GM12878 (cell line): ENCODE data around the gene IFNA14. TPM values are rescaled to one million over a fixed set of nuclear protein-coding genes. Genes with fewer than 3 reads are reported as not detected.

Experiments used
- ATAC-seq: fragments of 200-7000 bp; cut with Tn5 transposase; 3 replicates; pipeline ENCODE4 v1.9.1; 2020; ENCODE audit warnings: mild to moderate bottlenecking, moderate library complexity
- BruUV-seq: library from RNA; stranded (reverse); fragments of 400-500 nt; replicated peaks from 2 replicates; lab custom pipeline; 2021; lab: Mats Ljungman, UMichigan
- CTCF ChIA-PET: fragments of 300-600 bp; sonication (Branson Sonifier 250); formaldehyde crosslinking; extraction: SDS; loops from one replicate; lab custom pipeline; 2021; ENCODE audit warnings: inconsistent platforms; lab: Yijun Ruan, JAX
- POLR2A ChIA-PET: fragments of 350-600 bp; formaldehyde crosslinking; extraction: SDS; loops from one replicate; lab custom pipeline; 2021; ENCODE audit warnings: inconsistent platforms; lab: Charles Lee
- RAD21 ChIA-PET: fragments of 300-600 bp; sonication (Branson Sonifier 250); formaldehyde crosslinking; loops from one replicate; lab custom pipeline; 2023; ENCODE audit warnings: antibody characterized with exemption; ENCODE audit not compliant: unreplicated experiment; lab: Charles Lee
- SMC1A ChIA-PET: fragments of 300-600 bp; sonication (Branson Sonifier 250); formaldehyde crosslinking; loops from one replicate; lab custom pipeline; 2023; ENCODE audit not compliant: unreplicated experiment, uncharacterized antibody; lab: Charles Lee
- DNase-seq: peaks from one replicate; pipeline ENCODE4 v3.0.0-alpha.2; 2011; ENCODE audit warnings: low read depth, low spot score
- FAIRE-seq: peaks from 3 replicates; lab custom pipeline; 2011; peaks lifted over from hg19 to GRCh38; lab: Jason Lieb, UNC
- H2AFZ ChIP-seq: 2 replicates; pipeline ENCODE4 v1.6.0; 2011; ENCODE audit warnings: low read depth, low read length, control low read depth; ENCODE audit not compliant: control insufficient read depth
- H3K27ac ChIP-seq: 2 replicates; pipeline ENCODE4 v1.5.1; 2011; ENCODE audit warnings: control low read depth; ENCODE audit not compliant: control insufficient read depth, insufficient read depth
- H3K27me3 ChIP-seq, 2 experiments: replicated peaks in 1 of 2; 2 replicates each; pipeline versions ENCODE4 v1.6.0 to v1.6.1; 2011; ENCODE audit warnings: low read length in 1 of 2; ENCODE audit not compliant: control insufficient read depth in 2 of 2, insufficient read depth in 2 of 2
- H3K36me3 ChIP-seq, 2 experiments: 2 replicates each; pipeline ENCODE4 v1.5.1; 2011; ENCODE audit warnings: low read length in 1 of 2; ENCODE audit not compliant: control insufficient read depth in 2 of 2, insufficient read depth in 2 of 2
- H3K4me1 ChIP-seq: 2 replicates; pipeline ENCODE4 v1.6.1; 2011; ENCODE audit warnings: mild to moderate bottlenecking, low read length, moderate library complexity, mixed read lengths; ENCODE audit not compliant: control insufficient read depth, insufficient read depth
- H3K4me2 ChIP-seq: 2 replicates; pipeline ENCODE4 v1.6.0; 2011; ENCODE audit warnings: control low read depth; ENCODE audit not compliant: control insufficient read depth, insufficient read depth
- H3K4me3 ChIP-seq: fragments of 200-600 bp; sonication (generic); 2 replicates; pipeline ENCODE4 v1.5.1; 2016
- H3K79me2 ChIP-seq: 2 replicates; pipeline ENCODE4 v1.6.0; 2011; ENCODE audit warnings: low read length; ENCODE audit not compliant: control insufficient read depth, insufficient read depth
- H3K9ac ChIP-seq: 2 replicates; pipeline ENCODE4 v1.8.0; 2011; ENCODE audit warnings: low read length, control low read depth, mixed read lengths; ENCODE audit not compliant: control insufficient read depth, insufficient read depth
- H3K9me3 ChIP-seq: replicated peaks from 3 replicates; pipeline ENCODE4 v1.5.1; 2011; ENCODE audit warnings: mild to moderate bottlenecking, low read length; ENCODE audit not compliant: control insufficient read depth, insufficient read depth
- H4K20me1 ChIP-seq: 2 replicates; pipeline ENCODE4 v1.6.0; 2011; ENCODE audit not compliant: control insufficient read depth, insufficient read depth
- ASH2L ChIP-seq: fragments of 300-600, 200-600 bp; sonication (generic); IDR thresholded peaks from 2 replicates; pipeline ENCODE4 v1.6.1; 2017; ENCODE audit warnings: low read depth, mild to moderate bottlenecking, borderline replicate concordance
- ATF2 ChIP-seq: IDR thresholded peaks from 2 replicates; pipeline ENCODE4 v1.6.1; 2012; ENCODE audit warnings: low read length, inconsistent platforms
- BACH1 ChIP-seq: fragments of 450-650 bp; IDR thresholded peaks from 2 replicates; pipeline ENCODE4 v1.6.1; 2017; ENCODE audit warnings: mild to moderate bottlenecking, borderline replicate concordance
- EED ChIP-seq: sonication (generic); IDR thresholded peaks from 2 replicates; pipeline ENCODE4 v1.6.1; 2016; ENCODE audit warnings: antibody characterized with exemption, low read depth
- EGR1 ChIP-seq, 2 experiments: IDR thresholded peaks; 1 replicate in 1 of 2; 2 replicates in 1 of 2; pipeline ENCODE4 v1.6.1; 2011 to 2012; ENCODE audit warnings: low read depth in 2 of 2, low read length in 2 of 2, borderline replicate concordance in 1 of 2, mild to moderate bottlenecking in 1 of 2, moderate library complexity in 1 of 2
- FOXM1 ChIP-seq: IDR thresholded peaks from 2 replicates; pipeline ENCODE4 v1.6.1; 2012; ENCODE audit warnings: low read depth, mild to moderate bottlenecking, inconsistent platforms, low read length, moderate library complexity
- KDM1A ChIP-seq: fragments of 200-600 bp; sonication (generic); IDR thresholded peaks from 2 replicates; pipeline ENCODE4 v1.6.1; 2016; ENCODE audit warnings: borderline replicate concordance
- MEF2B ChIP-seq: fragments of 450-650 bp; IDR thresholded peaks from 2 replicates; pipeline ENCODE4 v1.6.1; 2018; ENCODE audit warnings: mild to moderate bottlenecking, moderate library complexity; ENCODE audit not compliant: partially characterized antibody, poor library complexity, severe bottlenecking
- MTA3 ChIP-seq: IDR thresholded peaks from 2 replicates; pipeline ENCODE4 v1.6.1; 2012; ENCODE audit warnings: low read length, inconsistent platforms, borderline replicate concordance
- MXI1 ChIP-seq: fragments of 150-350 bp; IDR thresholded peaks from 2 replicates; pipeline ENCODE4 v1.6.1; 2011; ENCODE audit warnings: low read depth, mild to moderate bottlenecking, inconsistent platforms, low read length, improper control_type of control experiment
- MYC ChIP-seq: IDR thresholded peaks from 2 replicates; pipeline ENCODE4 v1.6.1; 2011; ENCODE audit warnings: mild to moderate bottlenecking, low read length, moderate library complexity, inconsistent platforms; ENCODE audit not compliant: insufficient read depth, insufficient replicate concordance, insufficient read length, severe bottlenecking
- POLR2A ChIP-seq: IDR thresholded peaks from 2 replicates; pipeline ENCODE4 v1.6.1; 2011; ENCODE audit warnings: low read depth, mild to moderate bottlenecking, low read length
- REST ChIP-seq: IDR thresholded peaks from 2 replicates; pipeline ENCODE4 v1.6.1; 2012; ENCODE audit warnings: mild to moderate bottlenecking, low read depth, low read length
- RUNX3 ChIP-seq: IDR thresholded peaks from 2 replicates; pipeline ENCODE4 v1.6.1; 2012; ENCODE audit warnings: low read length, inconsistent platforms
- SMC3 ChIP-seq: IDR thresholded peaks from 2 replicates; pipeline ENCODE4 v1.6.1; 2011; ENCODE audit warnings: low read length, improper control_type of control experiment, borderline replicate concordance
- SP1 ChIP-seq: IDR thresholded peaks from one replicate; pipeline ENCODE4 v1.6.1; 2011; ENCODE audit warnings: low read depth, low read length
- SPI1 ChIP-seq: IDR thresholded peaks from 2 replicates; pipeline ENCODE4 v1.6.1; 2011; ENCODE audit warnings: low read depth, mild to moderate bottlenecking, low read length, moderate library complexity, borderline replicate concordance; ENCODE audit not compliant: insufficient read depth
- STAT3 ChIP-seq: IDR thresholded peaks from 2 replicates; pipeline ENCODE4 v1.6.1; 2011; ENCODE audit warnings: low read depth, low read length, improper control_type of control experiment
- WGBS: methylation state at CpG from one replicate; pipeline ENCODE4 v1.1.6; 2016; ENCODE audit warnings: low lambda C conversion rate; ENCODE audit not compliant: insufficient replicate concordance, insufficient coverage; ENCODE audit errors: missing lambda C conversion rate; 5-methylcytosine and 5-hydroxymethylcytosine counted together
- in situ Hi-C: fragments of 300-500 bp; cut with MboI; formaldehyde crosslinking; loops from 9 replicates; pipeline ENCODE4 v1.14.3; 2018; ENCODE audit warnings: mixed read lengths
- intact Hi-C: fragments of 100-400 bp; cut with micrococcal nuclease; formaldehyde crosslinking; loops from one replicate; pipeline ENCODE4 v1.14.2; 2022; ENCODE audit not compliant: unreplicated experiment
- polyA plus RNA-seq, 11 experiments: library from polyadenylated mRNA; depleted of rRNA in 4 of 11; unstranded in 6 of 11; stranded (reverse) in 5 of 11; fragments of >200 nt; fragmentation: Nextera tagmentation in 4 of 11; fragmentation: Illumina TruSeq in 1 of 11; extraction: Ambion mirVana in 4 of 11; extraction: Trizol in 1 of 11; gene quantifications; 1 replicate in 1 of 11; 2 replicates in 10 of 11; pipeline versions ENCODE4 v1.2.1 to v1.2.3, GENCODE V29; 2011 to 2016; ENCODE audit warnings: inconsistent platforms in 2 of 11, missing spikeins in 2 of 11, low read depth in 1 of 11
- total RNA-seq, 4 experiments: library from RNA; depleted of rRNA in 3 of 4; stranded (reverse); fragments of >200 nt in 3 of 4; fragmentation: Illumina TruSeq in 1 of 4; extraction: Trizol in 1 of 4; gene quantifications; 2 replicates each; pipeline versions ENCODE4 v1.2.1 to v1.2.3, GENCODE V29; 2013 to 2021

Gene IFNA14
- total and polyA plus RNA-seq, 10 of the 15 experiments (the other 5 are each of a cell fraction or from before 2014, with no cell fraction given): not detected

- peak; percentile 82 for FAIRE-seq
- Histone ChIP-seq H3K27ac (no peak overlapping the region), H3K9ac (no peak overlapping the region), H3K79me2 (no peaks in the 10 kb centered on the region), H3K4me2 (no peak overlapping the region), H3K9me3 (no peaks in the 10 kb centered on the region), H4K20me1 (no peaks in the 10 kb centered on the region; the same call in 1 of the 2 replicates), H3K36me3 (no peaks in the 10 kb centered on the region), H3K4me3 (no peak overlapping the region), H3K27me3 (no peaks in the 10 kb centered on the region; a peak in 3 of 4 replicates), H2AFZ (no peak overlapping the region), H3K4me1 (no peaks in the 10 kb centered on the region)
- in situ Hi-C loops: no loop called here
- BruUV-seq: no TSS peak
- intact Hi-C loops: loop anchor here (5.0 kb wide), 2 partner anchors 64 to 204 kb away; no protein-coding TSS in a partner anchor
- RAD21 ChIA-PET: interaction anchor here (0.7 to 3.6 kb wide), 15 partner anchors 14 to 202 kb away, joined by 3 to 20 read pairs (median 5); no protein-coding TSS in a partner anchor
- CTCF ChIA-PET: interaction anchor here (0.7 to 3.7 kb wide), 40 partner anchors 10 to 536 kb away, joined by 3 to 25 read pairs (median 5); partner anchors contain the start of genes IFNA14 and KLHL9
- SMC1A ChIA-PET: interaction anchor here (0.7 to 5.5 kb wide), 21 partner anchors 10 to 542 kb away, joined by 3 to 30 read pairs (median 4); no protein-coding TSS in a partner anchor
- 0% methylated on average over 3 of the region's 3 CpGs for WGBS
- DNase-seq: no peak
- peak; percentile 91 for ATAC-seq
- POLR2A ChIA-PET: interaction anchor here (1.3 kb wide), 1 partner anchor 74 kb away, joined by 3 read pairs; no protein-coding TSS in a partner anchor
- peak; percentile 42; the same call in 1 of the 2 replicates for TF ChIP-seq RUNX3
- TF ChIP-seq POLR2A: no peak
- TF ChIP-seq EED: no peak
- no peak for TF ChIP-seq ASH2L
- TF ChIP-seq SPI1: no peak
- no peak for TF ChIP-seq STAT3
- TF ChIP-seq SMC3: peak; percentile 54; the same call in 1 of the 2 replicates
- TF ChIP-seq BACH1: no peak
- TF ChIP-seq MYC: no peak
- no peak for TF ChIP-seq MEF2B
- no peak for TF ChIP-seq KDM1A
- TF ChIP-seq MTA3: no peak
- no peak for TF ChIP-seq REST
- TF ChIP-seq MXI1: no peak
- TF ChIP-seq SP1: no peak
- no peak for TF ChIP-seq ATF2
- no peak for TF ChIP-seq EGR1 (IDR thresholded peaks at IDR 0.05; ENCODE audit: borderline replicate concordance in 1 of 2, low read depth in 2 of 2, low read length in 2 of 2)
- TF ChIP-seq FOXM1: no peak
Measured at GRCh38 chr9:21252721-21253547, 13.1 kb upstream of the IFNA14 start.
